Frontal cortex (tissue), 4 donors: ENCODE results near the gene YWHAQ. TPM values are rescaled to one million over a fixed set of nuclear protein-coding genes. Genes with fewer than 3 reads are reported as not detected.
"Not testable (repeated sequence)": the region's sequence is repeated elsewhere in the genome, so short reads cannot be mapped to it uniquely, and the experiment has no call there.

Experiments
- DNase-seq, 2 donors: peaks; one replicate each; pipeline ENCODE4 v3.0.0; 2012; ENCODE audit warnings: low spot score in 2 of 2
- FAIRE-seq: peaks from 2 replicates; lab custom pipeline; 2012; peaks lifted over from hg19 to GRCh38; lab: Jason Lieb, UNC
- total RNA-seq: library from RNA; depleted of rRNA; stranded (reverse); fragments of >200 nt; gene quantifications from one replicate; pipeline ENCODE4 v1.2.3, GENCODE V29; 2014
- donor health status: control.
- donor health status: control.
- donor health status: control.

The YWHAQ gene
- total RNA-seq, 1 donor from 2014 or later: 701 TPM

DNA sequence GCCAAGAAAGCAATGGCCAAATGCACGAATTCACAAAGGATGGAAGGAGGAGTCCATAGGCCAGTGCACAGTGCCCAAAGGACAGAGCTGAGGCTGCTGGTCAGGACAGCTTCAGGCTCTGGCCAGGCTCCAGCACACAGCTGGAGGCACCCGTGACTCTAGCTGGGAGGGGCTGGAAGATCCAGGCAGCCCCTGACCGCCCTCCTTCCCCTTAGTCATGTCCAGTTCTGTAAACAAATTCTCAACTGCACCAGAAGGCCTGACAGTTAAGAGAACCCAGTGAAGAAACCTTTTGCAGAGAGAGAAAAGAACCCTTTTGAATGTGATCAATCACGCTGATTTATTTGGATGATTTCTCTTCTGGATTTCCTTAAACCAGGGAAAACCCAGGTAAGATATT lies 7.7 kb upstream of the YWHAQ start:
- DNase-seq (peak; percentile 67 to 74), FAIRE-seq (no peak)

DNA sequence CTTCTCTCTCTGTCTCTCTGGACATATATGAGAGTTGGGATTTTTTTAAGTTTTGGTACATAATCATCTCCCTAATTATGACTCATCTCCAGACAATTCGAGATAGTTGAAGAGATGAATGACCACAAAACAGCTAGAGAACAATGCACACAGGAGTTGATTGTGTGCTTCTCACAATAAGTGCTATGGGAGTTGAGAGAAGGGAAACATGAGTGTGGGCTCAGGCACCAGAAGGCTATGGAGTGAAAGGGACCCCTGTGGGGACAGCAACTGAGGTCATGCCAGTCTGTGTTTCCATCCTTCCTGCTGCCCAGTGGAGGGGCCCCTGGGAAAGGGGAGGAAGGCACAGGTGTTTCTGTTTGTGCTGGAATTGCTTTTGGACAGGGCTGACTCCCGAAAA lies 6.5 kb upstream of the YWHAQ start:
- no peak for DNase-seq
- peak; percentile 39 for FAIRE-seq

DNA sequence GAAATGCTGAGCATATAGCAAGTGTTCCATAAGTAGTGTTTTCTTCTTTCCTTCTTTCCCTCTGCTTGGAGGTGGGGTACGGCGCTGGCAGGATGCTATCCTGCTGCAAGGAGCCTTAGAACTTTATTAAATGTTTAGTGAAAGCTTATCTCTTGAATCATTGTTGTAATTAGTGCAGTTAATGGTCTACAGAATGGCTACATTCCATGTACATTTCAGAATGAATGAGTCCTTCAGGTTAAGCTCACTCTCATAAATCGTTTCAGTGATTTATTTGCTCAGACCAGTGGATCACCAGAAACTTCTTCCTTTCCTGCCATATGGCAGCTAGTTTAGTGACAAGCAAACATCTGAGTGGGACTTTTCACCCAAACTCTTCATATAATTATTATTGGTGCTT lies 3.3 kb upstream of the YWHAQ start:
- FAIRE-seq: no peak
- no peak for DNase-seq

DNA sequence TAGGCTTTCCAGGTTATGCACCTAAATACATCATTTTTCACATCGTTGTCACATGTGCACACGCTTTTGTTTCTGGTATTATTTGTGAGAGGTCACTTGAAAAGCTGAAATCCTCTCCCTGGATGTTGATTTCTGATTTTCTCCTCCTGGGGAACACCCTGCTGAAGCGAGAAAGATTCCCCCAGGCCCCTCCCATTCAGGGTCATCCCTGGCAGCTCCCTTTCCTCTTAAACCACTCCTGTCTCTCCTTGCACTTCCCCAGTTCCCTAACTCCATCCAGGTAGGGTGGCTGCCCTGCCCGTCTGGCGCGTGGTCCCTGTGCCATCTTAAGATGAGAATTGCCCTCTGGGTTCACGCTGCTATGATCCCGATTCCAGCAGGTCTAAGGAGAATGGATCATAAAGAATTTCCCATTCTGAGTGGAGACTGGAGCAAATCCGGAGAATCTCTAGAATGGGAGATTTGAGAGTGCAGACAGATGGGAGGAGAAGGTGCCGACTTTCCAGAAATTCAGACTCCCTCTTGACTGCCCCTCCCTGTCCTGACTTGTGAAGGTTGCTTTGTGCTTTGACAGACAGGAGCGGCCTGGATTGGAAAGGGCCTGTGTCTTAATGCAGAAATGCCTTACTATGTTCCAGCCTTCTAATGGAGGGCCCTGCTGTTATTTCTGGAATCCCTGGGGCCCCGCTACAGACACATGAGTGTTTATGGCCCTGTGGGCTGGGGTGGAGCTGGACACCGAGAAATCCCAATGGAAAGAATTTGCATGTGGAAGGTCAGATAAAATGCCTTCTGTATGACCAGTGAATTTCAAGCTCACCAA lies 1.3 kb upstream of the YWHAQ start:
- DNase-seq (no peak), FAIRE-seq (no peak)

DNA sequence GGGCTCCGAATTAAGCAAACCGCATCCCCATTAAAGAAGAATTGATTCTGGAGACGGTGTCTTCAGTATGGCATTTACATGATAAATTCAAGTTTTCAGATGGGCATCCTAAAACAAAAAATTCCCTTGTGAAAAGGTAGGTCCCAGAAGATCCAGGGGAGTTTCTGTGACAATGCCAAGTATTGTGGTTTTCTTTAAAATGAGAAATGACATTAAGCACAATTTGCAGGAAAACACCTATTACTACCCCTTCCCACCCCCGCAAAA lies 689 bp upstream of the YWHAQ start:
- no peak for FAIRE-seq
- no peak for DNase-seq

DNA sequence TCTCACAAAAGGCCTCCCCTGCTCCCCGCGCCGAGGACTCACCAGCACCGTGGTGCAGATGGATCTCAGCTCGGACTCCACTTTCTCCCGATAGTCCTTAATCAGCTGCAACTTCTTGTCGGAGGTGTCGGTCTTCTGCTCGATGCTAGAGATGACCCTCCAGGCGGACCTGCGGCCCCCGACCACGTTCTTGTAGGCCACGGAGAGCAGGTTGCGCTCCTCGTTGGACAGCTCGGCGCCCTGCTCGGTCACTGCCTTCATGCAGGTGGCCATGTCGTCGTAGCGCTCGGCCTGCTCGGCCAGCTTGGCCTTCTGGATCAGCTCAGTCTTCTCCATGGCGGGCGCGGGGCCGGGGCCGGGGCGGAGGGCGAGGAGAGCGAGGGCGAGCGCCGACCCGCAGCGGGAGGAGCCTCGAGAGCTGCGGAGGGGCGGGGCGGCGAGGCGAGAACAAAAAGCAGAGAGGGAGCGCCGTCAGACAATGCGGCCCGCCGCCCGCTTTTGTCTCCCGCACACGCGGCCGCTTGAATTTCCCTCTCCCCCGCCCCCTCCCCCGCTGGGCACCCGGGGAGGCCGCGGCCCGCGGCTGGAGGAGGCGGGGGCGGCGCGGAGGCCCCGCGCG lies 571 bp downstream of the YWHAQ start:
- FAIRE-seq (no peak), DNase-seq (peak in 1 of 2 donors; percentile 69)

DNA sequence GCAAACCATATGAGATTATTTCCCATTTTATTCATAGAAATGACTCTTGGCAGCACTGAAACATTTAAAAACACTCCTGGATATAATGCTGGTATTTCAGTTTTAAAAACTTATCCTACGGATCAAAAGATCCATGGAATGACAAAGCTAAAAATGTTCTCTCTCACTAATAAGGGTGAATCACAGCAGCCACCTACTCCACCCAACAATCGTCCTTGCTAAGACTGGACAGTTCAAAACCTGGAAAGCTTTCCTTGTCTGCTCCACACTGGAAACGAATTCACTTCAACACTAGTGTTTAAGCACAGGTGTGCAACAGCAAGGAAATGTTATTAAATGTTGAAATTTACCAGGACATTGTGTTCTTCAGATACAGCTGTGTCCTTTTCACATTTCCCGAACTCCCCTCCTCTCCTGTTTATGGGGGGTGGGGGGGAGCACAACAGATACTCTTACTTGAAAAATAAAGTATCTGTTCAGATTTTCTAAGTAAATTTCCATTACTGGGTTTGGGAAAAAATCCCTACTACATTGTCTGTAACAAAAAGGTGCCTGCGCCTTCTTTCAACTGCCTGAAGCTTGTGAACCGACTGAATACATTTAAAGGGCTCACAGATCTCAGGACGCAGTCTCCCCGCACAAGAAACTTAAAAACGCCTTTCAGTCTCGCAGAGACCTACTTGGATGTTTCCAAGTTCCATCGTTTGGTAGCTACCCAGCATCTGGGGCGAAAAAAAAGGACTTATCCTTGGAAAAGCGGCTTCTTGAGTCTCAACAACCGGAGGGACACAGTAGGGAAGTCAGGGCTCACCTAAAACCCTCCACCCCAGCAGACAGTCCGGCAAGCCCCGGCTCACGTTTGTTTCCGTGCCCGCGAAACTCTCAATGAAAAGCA lies 1.3 kb downstream of the YWHAQ start:
- DNase-seq (no peak), FAIRE-seq (no peak)

DNA sequence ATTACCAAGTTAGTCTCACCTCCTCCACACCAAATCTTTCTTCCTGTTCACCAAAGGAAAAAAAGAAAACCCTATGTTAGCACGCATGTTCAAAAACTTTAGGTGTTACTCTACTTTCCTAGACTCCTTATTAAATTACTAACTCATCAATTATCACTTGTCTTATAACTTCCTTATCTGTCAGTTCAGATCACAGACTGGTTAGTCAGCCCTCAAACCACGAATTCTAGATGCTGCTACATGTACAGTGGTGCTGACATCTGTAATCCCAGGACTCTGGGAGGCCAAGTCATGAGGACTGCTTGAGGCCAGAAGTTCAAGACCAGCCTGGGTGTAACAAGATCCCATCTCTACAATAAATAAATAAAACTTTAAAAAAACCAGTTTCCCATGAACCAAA lies 3.5 kb downstream of the YWHAQ start:
- DNase-seq (no peak), FAIRE-seq (no peak)

DNA sequence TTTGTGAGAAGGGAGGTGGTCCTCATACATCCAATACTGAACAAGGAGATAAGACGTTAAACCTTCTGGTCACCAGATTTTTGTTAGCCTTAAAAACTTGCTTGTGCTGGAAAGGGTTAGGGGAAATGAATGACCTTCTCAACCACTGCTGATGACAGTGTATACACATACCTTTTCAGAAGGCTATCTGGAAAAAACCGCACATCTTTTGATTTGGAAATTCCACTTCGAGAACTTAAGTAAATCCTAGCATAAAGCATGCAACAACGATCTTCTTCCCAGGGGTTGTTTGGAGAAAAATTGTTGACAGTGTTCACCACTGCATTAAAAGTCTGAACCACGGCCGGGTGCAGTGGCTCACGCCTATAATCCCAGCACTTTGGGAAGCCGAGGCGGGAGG lies 7.6 kb downstream of the YWHAQ start:
- FAIRE-seq: no peak

DNA sequence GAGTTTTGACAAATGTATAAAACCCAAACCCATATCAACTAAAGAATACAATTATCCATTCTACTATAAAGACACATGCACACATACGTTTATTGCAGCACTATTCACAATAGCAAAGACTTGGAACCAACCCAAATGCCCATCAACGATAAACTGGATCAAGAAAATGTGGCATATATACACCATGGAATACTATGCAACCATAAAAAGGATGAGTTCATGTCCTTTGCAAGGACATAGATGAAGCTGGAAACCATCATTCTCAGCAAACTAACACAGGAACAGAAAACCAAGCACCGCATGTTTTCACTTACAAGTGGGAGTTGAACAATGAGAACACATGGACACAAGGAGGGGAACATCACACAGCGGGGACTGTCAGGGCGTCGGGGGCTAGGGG lies 9.1 kb downstream of the YWHAQ start:
- not testable (repeated sequence) for DNase-seq, FAIRE-seq

More for the DNA sequence above, 7.6 kb downstream of the YWHAQ start:
- no peak for DNase-seq

DNA sequence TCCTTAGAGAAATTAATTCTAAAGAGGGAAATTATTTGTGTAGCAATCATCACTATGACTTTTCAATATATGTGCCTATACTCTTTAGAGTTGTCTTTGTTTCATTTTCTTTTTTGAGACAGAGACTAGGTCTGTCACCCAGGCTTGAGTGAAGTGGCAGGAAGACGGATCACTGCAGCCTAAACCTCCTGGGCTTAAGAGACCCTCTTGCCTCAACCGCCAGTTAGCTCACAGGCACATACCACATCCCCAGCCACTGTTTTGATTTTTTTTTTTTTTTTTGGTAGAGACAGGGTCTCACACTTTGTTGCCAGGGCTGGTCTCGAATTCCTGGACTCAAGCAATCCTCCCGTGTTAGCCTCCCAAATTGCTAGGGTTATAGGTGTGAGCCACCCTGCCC lies 12.4 kb downstream of the YWHAQ start:
- no peak for DNase-seq
- no peak for FAIRE-seq

DNA sequence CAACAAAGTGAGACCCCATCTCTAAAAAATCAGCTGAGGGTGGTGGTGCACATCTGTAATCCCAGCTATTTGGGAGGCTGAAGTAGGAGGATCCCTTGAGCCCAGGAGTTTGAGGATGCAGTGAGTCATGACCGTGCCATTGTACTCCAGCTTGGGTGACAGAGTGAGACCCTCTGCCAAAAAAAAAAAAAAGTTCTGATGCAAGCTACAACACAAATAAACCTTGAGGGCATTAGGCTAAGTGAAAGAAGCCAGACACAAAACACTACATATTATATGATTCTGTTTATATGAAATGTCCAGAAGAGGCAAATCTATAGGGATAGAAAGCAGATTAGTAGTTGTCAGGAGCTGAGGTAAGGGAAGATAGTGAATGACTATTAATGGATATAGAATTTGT lies 13.0 kb downstream of the YWHAQ start:
- FAIRE-seq (no peak), DNase-seq (no peak)

DNA sequence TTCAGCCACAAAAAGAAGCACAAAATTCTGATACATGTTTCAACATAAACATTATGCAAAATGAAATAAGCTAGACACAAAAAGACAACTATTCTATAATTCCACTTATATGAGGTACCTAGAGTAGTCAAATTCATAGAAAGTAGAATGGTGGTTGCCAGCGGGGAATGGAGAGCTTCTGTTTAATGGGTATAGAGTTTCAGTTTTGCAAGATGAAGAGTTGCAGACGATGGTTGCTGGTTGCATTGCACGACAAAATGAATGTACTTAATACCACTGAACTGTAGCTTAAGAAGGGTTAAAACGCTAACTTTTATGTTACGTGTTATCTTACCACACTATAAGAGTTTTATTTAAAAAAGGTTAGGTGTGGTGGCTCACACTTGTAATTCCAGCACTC lies 13.5 kb downstream of the YWHAQ start:
- FAIRE-seq: no peak
- no peak for DNase-seq

DNA sequence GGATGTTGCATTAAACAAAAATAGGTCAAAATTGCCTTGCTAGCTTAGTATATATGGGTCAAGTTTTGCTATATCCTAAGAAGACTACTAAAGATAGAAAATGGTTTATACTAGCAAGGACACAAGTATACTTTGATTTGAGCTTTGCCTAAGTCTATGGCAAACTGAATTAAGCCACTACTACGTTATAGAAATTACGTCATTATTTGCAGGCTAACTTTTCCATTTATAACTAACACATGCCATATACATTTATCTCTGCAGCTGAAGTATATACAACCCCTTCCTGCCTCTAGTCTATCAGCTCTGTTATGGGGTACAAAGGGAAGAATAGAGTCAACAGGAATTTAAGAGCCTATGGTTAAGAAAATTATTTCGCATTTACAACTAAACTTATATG lies 16.2 kb downstream of the YWHAQ start:
- FAIRE-seq: no peak
- DNase-seq: no peak

DNA sequence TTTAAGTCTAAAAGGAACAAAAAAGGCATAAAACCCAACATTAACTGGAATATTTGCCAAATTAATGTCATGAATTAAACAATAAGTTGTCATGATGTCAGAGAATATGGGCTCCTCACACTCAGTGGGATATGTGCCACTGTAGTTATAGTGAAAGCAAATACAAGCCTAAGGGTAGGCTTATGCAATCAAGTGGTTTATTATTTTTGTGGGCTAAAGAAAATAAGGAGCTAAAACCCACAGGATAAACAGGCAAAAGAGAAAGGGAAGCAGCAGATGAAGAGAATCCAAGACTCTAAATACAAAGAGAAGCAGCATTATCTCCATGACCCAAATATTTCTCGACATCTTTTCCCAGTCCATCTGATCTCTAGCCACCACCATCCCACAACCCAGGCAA lies 17.5 kb downstream of the YWHAQ start:
- DNase-seq: no peak
- FAIRE-seq: no peak

DNA sequence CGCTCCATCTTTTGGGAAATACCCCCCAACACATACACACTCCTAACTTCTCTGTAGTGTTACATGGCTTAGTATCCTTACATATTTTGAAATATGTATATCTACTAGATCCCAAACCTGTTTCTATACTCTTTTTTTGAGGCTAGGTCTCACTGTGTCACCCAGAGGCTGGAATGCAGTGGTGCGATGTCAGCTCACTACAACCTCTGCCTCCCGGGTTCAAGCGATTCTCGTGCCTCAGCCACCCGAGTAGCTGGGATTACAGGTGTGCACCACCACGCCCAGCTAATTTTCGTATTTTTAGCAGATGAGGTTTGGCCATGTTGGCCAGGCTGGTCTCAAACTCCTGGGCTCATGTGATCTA lies 19.3 kb downstream of the YWHAQ start:
- FAIRE-seq, DNase-seq: not testable (repeated sequence)

DNA sequence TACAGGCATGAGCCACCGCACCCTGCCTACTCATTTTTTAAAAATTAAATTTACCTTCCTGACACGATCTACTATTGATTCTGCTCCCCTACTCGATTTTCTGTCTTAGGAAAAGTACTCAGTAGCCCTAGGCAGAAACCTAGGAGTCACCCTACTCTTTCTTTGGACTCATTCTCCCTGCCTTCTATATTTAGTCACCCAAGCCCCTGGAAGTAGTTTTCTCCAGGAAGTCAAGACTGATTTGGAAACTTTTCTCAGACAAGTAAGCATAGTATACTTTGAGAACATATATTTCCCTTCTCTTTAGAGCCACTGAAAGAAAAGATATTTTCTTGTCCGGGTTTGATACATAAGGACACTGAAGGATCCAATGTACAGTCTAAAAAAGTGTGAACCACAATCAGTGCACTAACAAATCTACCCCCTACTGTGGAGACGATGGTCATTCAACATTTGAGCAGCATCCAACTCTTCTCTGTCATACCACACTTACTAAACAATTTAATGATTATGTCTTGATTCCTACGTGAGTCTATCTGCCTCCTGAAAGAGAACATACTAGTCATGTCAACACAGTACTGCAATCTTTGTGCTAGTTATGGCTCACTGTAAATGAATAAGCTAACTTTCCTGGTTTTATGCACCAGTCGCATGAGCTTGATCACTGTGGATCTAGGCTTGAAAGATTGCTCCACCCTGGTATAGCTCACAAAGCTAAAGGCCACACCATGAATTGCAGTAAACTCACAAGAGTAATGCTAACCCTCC lies 19.8 kb downstream of the YWHAQ start:
- no peak for FAIRE-seq

DNA sequence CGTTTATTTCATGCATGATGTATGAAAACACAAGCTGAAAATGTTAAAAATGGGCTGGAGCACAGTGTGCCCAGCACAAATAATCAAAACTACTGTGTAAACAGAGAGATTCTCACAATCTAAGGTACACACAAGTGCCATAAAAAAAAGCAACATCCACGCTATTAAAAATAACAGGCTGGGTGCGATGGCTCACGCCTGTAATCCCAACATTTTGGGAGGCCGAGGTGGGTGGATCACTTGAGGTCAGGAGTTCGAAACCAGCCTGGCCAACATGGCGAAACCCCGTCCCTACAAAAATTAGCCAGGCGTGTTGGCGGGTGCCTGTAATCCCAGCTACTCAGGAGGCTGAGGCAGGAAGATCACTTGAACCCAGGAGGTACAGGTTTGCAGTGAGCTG lies 22.3 kb downstream of the YWHAQ start:
- not testable (repeated sequence) for DNase-seq, FAIRE-seq

More for the DNA sequence above, 19.8 kb downstream of the YWHAQ start:
- DNase-seq: no peak

DNA sequence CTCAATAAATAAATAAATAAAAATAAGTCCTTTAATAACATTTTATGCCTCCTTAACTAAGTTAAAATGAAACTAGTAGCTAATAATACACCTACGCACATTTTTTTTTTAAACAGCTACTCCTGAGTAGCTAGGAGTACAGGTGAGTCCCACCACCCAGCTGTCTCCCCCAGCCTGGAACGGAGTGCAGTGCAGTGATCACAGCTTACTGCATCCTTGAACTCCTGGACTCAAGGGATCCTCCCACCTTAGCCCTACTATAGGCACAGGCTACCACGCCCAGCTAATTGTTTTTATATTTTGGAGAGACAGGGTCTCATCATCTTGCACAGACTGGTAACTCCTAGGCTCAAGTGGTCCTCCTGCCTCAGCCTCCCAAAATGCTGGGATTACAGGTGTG lies 28.4 kb downstream of the YWHAQ start:
- FAIRE-seq: no peak
- DNase-seq: no peak

DNA sequence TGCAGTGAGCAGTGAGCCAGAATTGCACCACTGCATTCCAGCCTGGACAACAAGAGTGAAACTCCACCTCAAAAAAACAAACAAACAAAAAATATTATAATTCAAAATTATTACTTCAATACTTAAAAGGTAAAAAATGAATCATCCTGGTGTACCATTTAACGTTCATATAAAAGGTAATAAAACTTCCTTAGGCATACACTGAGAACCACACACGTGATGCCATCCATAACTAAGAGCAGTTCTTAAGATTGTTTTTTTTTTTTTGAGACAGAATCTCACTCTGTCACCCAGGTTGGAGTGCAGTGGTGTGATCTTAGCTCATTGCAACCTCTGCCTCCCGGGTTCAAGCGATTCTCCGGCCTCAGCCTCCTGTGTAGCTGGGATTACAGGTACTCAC lies 29.4 kb downstream of the YWHAQ start:
- DNase-seq (no peak), FAIRE-seq (no peak)
